GM21528 (cell line): ENCODE measurements around the gene TUBB.
"Not testable (repeated sequence)": the region's sequence is repeated elsewhere in the genome, so short reads cannot be mapped to it uniquely, and the experiment has no call there.

ENCODE experiments used
- ATAC-seq: cut with Tn5 transposase; IDR thresholded peaks from one replicate; pipeline ENCODE4 v1.9.1; 2021; ENCODE audit warnings: mild to moderate bottlenecking, moderate library complexity; ENCODE audit not compliant: unreplicated experiment, low FRiP score

TUBB gene

DNA sequence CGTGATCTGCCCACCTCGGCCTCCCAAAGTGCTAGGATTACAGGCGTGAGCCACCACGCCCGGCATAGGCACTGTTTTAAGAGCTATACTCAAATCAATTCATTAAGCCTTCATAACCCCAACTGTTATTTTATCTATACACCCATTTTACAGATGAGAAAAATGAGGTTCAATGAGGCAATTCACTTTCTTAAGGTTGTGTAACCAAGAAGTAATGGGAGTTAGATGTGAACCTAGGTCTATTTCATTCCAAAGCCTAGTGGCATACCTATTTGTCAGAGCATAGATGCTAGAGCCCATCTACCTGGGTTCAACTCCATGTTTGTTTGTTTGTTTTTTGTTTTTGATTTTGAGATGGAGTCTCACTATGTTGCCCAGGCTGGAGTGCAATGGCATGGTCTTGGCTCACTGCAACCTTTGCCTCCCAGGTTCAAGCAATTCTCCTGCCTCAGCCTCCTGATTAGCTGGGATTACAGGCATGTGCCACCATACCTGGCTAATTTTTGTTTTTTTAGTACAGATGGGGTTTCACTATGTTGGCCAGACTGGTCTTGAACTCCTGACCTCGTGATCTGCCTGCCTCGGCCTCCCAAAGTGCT is 36.4 kb downstream of the TUBB start:
- ATAC-seq, result not testable (repeated sequence)

DNA sequence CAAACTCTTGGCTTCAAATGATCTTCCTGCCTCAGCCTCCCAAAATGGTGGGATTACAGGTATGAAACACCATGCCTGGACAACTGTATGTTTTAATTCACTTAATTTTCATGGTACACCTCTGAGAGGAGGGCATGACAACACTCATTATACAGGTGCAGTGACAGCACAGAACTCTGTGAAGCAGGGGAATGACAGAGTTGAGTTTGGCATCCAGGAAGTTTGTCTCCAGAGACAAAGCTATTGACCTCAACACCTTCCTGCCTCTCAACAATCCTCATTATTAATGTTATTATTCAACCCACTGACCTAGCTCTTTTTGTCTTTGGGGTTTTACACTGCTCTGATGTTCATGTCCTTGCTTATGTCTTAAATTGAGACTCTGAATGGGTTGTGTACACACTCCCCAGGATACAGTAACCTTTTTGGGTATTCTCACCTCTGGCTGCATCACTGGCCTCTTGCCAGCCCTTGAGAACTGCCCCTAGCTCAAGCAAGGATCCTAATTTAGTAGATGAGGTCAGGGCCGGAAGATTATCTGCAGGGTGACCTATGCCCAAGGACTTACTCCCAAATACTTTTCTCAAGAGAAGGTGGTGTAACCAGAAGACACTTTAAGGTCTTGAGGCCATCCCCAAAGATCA is 37.2 kb downstream of the TUBB start:
- no peak for ATAC-seq

DNA sequence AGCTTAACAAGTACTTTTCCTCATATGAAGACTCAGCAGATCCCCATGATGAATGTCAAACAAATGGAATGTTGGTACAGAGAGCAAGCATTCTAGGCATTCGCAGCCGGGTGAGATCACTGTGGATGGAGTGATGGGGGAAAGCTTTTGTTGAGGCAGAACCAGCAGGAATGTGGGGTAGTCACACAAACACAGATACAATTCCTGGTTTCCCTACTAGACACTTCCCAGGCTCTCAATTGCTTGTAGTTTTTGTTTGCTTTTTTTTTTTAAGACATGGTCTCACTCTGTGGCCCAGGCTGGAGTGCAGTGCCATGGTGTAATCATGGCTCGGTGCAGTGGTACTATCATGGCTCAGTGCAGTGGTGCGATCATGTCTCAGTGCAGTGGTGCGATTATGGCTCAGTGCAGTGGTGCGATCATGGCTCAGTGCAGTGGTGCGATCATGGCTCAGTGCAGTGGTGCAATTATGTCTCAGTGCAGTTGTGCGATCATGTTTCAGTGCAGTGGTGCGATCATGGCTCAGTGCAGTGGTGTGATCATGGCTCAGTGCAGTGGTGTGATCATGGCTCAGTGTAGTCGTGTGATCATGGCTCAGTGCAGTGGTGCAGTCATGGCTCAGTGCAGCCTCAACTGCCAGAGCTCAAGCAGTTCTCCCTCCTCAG is 39.6 kb downstream of the TUBB start:
- no peak for ATAC-seq

DNA sequence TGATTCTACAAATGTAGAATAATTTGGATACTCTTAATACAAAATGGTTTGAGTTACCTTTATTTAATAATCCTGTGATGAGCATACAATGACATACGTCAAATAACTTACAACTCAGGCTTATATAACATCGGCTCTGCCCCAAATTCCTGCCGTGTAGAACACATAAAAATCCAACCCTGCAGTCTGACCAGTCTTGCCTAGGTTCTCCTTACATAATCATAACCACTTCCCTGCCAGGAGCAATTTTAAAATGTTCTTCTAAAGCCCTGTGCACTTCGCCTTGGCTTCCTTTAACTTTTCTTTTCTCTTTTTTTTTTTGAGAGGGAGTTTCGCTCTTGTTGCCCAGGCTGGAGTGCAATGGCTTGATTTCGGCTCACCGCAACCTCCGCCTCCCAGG is 40.4 kb downstream of the TUBB start:
- no peak for ATAC-seq

DNA sequence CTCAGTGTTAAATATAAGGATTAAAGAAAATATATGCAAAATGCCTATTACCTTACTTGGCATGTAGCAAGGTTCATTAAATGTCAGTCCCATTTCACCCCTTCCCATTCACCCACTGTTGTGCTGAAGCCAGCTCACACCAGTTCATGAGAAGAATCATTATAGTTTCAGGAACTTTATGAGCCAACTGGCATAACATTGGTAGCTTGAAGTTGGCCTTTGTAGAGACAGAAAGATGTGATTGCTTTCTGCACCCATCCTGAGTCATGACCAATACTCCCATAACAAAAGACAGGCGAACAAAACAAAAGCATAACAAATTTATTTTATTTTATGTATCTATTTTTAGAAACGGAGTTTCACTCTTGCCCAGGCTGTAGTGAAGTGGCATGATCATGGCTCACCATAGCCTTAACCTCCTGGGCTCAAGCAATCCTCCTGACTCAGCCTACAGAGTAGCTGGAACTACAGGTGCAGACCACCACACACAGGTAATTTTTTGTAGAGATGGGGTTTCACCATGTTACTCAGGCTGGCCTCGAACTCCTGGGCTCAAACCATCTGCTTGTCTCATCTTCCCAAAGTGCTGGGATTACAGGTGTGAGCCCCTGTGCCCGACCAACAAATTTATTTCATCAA is 41.8 kb downstream of the TUBB start:
- no peak for ATAC-seq

DNA sequence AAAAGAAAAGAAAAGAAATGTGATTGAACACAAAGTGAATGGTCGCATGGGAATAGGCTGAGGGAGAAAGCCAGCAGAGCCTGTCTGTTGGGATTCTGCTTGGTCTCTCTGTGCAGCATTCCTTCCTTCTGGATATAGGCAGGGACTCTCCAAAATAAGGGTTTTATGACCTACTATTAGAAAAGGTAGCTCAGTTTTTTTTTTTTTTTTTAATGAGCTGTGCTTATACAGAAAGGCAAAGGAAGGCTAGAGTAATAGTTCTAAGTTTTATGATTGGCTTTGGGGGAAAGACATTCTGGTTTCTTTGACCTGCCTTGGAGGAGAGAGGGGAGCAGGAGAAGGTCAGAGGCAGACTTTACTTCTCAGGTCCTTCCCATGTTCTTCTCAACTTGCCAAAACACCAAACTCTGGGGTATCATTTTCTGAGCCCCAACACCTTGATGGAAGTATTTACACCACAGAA is 43.0 kb downstream of the TUBB start:
- ATAC-seq, result no peak

DNA sequence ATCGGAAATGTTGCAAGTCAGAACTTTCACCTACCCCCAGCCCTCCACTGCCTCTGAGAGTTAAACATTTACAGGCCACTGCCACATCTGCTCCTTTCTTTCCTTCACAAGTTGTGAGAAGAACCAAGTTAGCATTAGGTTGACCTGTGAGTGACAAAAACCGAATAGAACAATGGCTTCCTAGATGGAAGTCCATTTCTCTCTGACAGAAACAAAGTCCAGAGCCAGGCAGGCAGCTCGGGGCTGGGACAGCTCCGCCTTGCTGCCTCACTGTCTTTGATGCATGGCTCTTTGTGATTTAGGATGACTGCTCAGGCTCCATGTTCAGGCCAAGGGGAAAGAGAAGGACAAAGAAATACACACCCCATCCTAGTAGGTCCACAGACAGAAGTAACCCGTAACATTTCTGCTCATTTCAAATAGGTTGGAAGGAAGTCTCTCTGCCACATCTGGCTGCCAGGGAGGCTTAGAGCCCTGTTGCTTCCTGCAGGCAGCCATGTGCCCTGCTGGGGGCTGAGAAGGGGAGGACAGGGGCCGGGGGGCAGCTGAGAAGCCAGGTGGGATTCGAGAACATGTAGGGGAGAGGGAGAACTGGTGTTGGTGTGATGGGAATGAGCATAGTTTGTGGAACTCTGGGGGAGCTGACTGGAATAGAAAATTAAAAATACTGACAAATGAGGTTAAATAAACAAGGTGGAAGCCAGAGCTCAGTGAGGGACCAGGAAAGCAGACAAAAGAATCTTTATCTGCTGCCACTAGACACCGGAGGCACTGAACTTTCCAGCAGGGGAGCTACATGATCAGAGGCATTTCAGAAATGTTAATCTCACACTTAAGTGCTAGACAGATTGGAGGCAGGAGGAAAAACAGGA is 43.7 kb downstream of the TUBB start:
- no peak for ATAC-seq

DNA sequence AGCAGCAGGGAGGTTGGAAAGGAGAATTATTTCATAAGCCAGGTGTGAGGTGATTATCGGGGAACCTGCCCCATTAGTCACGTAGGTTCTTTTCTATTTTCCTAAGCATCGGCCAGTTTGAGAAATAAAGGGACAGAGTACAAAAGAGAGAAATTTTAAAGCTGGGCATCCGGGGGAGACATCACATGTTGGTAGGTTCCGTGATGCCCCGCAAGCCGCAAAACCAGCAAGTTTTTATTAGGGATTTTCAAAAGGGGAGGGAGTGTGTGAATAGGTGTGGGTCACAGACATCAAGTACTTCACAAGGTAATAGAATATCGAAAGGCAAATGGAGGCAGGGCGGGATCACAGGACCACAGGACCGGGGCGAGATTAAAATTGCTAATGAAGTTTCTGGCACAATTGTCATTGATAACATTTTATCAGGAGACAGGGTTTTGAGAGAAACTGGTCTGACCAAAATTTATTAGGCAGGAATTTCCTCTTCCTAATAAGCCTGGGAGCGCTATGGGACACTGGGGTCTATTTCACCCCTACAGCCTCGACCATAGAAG is 44.4 kb downstream of the TUBB start:
- not testable (repeated sequence) for ATAC-seq

DNA sequence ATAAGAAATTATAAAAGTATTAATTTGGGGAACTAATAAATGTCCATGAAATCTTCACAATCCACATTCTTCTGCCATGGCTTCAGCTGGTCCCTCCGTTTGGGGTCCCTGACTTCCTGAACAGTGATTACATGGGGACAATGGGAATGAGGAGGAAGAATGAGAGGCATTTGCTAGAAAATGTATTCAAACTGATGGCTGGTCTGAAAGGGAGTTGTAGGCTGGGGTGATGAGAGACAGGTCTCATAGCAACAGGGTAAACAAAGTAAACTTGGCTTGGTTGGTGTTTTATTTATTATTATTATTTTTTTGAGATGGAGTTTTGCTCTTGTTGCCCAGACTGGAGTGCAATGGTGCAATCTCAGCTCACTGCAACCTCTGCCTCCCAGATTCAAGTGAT is 45.3 kb downstream of the TUBB start:
- ATAC-seq, result not testable (repeated sequence)

DNA sequence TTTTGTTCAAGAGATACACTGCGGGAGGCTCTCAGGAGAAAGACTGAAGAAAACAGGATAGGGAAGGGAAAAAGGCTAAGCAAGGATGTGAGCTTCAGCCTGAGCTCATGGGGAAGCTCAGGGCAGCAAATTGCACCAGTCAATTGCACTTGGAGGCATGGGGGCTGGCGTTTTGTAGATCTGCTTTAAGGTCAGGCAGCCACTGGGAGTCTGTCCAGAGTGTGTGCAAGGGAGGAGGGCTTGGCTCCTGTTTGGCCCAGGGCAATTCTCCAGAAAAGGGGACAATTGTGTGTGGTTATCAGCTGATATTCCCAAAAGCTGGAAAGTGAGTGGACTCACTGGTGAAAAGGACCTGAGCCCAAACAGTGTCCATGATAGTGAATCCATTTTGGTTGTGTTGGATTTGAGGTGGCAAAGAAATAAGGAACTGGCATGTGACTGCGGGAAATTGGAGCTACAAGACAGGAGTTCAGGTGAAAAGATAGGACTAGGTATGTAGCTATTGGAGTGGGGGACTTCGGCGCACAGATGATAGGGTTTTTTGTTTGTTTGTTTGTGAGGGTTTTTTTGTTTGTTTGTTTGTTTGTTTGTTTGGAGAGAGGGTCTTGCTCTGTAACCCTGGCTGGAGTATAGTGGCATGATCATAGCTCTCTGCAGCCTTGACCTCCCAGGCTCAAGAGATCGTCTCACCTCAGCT is 46.5 kb downstream of the TUBB start:
- ATAC-seq, result no peak

DNA sequence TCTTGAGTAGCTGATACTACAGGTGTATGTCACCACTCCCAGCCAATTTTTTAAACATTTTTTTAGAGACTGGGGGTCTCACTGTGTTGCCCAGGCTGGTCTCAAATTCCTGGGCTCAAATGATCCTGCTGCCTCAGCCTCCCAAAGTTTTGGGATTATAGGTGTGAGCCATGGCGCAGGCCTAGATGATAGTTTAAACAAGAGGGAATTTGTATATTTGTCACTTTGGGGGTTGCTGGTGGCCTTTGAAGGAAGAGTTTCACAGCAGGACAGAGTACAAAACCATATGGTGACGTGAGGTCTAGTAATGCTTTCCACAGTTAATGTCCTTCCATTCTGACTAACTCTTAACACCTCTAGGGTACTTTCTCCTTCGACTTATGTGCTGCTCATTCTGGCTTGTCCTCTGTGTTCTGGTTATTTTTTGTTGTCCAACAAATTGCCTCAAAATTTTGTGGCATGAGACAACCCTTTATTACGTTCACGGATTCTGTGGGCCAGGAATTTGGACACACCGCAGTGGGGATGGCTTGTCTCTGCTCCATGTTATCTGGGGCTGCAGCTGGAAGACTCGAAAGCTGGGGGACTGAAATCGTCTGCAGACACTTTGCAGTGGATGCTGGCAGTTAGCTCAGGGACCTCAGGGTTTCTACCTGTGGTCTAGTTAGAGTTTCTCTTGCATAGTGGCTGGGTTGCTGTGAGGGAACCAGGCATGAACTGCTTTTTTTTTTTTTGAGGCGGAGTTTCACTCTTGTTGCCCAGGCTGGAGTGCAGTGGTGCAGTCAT is 47.2 kb downstream of the TUBB start:
- peak; percentile 53 for ATAC-seq

DNA sequence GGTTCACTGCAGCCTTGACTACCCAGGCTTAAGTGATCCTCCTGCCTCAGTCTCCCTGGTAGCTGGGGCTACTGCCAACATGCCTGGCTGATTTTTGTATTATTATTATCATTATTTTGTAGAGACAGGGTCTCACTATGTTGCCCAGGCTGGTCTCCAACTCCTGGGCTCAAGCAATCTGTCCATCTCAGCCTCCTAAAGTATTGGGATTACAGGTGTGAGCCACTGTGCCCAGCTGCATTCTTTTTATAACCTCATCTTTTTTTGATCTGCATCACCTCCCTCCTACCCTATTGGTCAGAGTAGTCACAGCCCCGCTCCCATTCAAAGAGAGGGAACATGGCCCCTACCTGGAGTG is 47.8 kb downstream of the TUBB start:
- ATAC-seq, result no peak

DNA sequence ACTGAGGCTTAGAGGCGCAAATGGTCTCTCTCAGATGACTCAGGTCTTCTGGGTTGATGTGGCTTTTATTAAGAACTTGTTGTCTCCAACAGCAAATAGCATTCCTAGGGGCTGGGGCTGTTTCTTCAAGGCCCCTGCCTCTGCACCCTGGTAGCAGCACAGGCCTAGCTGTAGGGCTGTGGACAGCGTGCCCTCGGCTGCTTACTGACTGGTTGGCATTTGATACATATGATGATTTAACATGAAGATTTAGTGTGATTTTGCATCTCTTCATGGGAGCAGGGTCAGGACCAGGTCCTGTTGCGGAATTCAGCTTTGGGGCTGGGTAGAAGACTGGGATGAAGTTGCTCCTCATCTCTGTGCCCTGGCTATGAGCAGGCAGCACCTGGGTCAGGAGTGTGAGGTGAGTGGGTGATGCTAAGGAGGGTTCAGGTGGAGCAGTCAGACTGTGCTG is 48.5 kb downstream of the TUBB start:
- no peak for ATAC-seq

DNA sequence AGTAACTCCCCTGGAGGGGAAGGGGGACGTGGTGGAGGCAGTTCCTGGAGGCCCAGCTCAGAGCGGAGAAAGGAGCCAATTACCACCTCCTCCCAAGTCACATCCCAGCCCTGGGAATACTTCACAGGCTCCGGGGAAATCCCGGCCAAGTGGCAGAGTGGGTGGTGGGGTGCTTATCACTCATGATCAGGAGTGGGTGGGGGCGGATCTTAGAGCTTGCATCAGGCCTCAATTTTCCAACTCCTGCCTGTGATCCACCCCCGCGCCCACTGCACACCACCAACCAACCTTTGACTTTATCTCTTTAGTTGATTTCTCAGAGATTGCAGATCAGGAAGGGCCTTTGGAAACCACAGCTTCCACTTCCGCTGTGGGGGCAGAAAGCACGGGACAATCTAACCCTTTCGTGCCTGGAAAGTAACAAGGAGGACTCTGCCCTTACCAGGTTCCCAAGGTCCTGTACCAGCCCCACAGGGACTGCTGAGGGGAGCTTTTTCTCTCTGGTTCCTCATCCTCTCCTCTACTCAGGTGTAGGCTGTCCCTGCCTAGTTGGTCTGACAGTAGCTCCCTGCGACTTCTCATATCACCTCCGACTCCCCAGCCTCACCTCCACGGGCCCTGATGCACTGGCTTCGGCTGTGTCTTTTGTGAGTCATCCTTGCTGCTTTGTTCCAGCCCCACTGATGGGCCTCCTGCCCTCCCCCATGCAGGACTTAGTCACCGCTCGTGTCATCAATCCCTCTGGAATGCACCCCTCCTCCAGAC is 49.1 kb downstream of the TUBB start:
- ATAC-seq, result no peak

DNA sequence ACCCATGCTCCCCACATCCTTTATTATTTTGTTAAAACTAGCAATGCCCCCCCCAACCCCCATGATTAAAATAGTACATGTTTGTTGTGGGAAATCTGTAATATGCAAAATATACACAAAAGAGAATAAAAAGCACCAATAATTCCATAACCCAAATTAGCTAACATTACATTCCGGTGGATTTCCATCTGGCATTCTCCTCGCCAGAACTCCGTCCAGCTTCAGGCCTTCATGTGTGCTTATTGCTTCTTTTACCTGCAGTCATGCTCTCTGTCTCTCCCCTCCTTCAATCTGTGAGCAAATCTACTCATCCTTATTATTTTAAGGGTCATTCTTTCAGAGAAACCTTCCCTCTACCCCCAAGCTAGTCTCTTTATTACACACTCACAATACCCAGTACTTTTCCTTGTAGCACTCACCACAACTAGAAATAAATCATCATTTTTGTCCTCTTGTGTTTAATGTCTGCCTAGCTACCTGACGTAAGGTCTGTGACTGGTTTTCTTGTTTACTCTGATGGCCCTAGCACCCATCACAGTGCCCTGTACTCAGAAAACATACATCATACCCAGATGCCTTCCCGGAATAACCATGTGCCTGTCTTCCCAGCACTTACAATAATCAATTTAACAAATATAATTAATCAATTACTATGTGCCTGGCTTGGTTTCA is 49.8 kb downstream of the TUBB start:
- ATAC-seq, result no peak

DNA sequence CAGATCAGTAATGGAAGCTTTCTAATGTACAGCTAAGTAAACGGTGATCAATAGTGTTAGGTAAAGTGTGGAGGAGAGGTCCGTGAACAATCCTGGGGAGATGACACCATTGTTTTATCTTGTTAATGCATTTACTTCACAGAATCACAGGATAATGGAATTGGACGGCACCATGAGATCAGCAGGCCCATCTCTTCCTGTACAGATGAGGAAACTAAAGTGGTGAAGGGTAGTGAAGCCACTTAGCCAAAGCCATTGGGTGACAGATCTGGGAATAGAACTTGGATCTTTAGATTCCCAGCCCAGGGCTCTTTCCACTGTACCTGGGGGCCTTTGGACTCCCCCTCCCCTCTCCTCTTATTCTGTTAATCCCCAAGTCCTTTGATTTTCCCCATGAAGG is 50.4 kb downstream of the TUBB start:
- ATAC-seq, result no peak

DNA sequence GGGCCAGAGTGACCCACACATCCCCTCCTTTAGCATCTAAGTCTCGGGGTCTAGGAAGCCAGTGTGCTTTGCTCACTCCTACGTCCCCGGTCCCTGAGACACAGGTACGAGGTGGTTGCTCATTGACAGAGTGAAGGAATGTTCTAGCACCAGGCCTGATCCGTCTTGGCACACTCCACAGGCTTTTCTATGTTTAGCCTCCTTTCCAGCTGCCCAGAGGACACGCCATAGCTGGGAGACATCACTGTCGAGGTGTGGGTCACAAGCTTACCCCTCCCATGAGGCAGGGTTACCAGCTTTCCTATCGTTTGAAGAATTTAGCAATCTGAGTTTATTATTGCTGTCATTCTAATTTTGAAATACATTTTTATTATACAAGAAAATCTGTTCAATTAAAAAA is 54.5 kb downstream of the TUBB start:
- no peak for ATAC-seq
